NT2/D1 (cell line): ENCODE results near the gene ERVV-1.

ENCODE experiments used
- YY1 ChIP-seq: IDR thresholded peaks from 2 replicates; pipeline ENCODE4 v1.6.1; 2011; ENCODE audit not compliant: insufficient read length, insufficient read depth
- ZNF274 ChIP-seq: IDR thresholded peaks from 2 replicates; pipeline ENCODE4 v1.6.1; 2011; ENCODE audit warnings: mild to moderate bottlenecking, low read depth, low read length

GRCh38 chr19:52992109-52993004 is 21.4 kb upstream of the ERVV-1 start:
- no peak for TF ChIP-seq ZNF274
- no peak for TF ChIP-seq YY1
